HG02763 (cell line): Measurements from ENCODE around the gene NXPH4.
A peak's percentile ranks its signal among the peaks of the same experiment; 100 is the strongest.

ENCODE experiments used
- ATAC-seq: cut with Tn5 transposase; IDR thresholded peaks from one replicate; pipeline ENCODE4 v1.9.1; 2021; ENCODE audit warnings: mild to moderate bottlenecking, moderate library complexity; ENCODE audit not compliant: unreplicated experiment

Gene NXPH4

GRCh38 chr12:57202321-57202720 is 14.3 kb upstream of the NXPH4 start:
- ATAC-seq = no peak

- ATAC-seq = no peak
Measured at GRCh38 chr12:57203201-57203600, 13.4 kb upstream of the NXPH4 start.

DNA sequence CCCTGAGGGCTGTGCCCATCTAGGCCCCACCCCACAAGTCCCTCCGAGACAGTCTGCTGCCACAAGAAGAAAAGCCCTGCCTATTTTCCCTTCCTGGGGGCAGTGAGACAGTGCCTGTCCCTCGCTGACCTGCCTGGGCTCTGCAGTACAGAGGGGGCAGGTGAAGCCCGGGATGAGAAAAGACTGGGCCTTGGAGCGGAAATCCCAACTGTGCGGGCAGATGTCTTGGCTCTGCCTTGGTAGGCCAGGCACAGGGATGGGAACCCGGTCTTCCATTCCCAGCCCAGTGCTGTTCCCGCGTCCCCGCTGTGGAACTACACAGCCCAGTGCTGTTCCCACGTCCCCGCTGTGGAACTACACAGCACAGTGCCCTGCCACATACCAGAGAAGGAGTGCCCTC is 12.8 kb upstream of the NXPH4 start:
- ATAC-seq = no peak

GRCh38 chr12:57204454-57204853 is 12.1 kb upstream of the NXPH4 start:
- no peak for ATAC-seq

DNA sequence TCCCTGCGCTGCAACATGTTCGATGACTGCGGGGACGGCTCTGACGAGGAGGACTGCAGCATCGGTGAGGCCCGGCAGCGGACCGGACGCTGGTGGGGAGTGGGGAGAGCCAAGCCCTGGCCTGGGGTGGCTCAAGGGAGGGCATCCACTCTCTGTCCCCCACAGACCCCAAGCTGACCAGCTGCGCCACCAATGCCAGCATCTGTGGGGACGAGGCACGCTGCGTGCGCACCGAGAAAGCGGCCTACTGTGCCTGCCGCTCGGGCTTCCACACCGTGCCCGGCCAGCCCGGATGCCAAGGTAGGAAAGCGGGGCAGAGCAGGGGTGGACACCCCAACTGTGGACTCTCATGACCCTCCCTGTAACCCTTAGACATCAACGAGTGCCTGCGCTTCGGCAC is 11.4 kb upstream of the NXPH4 start:
- no peak for ATAC-seq

GRCh38 chr12:57205931-57206330 is 10.7 kb upstream of the NXPH4 start:
- no peak for ATAC-seq

DNA sequence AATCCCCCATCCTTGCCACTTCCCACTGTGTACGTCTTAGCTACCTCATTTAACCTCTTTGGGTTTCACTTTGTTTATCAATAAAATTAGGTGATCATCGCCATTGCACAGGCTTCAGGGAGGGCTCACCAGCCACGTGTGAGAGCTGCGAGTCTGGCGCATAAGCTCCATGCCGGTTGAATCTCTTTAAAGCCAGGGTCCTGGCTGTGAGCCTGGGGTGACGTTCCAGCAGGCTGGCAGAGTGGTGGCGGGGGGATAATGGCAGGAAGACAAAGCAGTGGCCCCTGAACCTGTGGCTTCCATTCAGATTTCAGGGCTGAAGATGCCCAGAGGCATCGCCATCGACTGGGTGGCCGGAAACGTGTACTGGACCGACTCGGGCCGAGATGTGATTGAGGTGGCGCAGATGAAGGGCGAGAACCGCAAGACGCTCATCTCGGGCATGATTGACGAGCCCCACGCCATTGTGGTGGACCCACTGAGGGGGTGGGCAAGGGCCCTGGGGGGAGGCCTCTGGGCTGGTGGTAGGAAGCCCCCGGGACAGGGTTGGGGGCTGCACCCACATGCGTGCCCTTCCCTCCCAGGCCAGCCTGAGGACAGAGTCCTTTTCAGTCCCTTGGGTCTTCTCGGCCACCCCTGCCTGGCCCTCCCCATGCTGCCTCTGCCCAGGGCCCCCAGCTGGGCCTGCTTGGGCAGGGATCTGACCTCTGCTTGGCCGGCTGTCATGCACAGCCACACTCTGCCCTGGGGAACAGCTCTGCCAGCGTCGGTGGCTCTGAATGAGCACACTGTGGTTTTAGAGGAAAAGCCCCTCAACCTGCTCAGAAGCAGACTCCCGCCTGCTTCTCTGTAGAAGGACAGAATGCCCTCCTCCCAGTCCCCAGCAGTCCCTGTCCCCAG is 8.6 kb upstream of the NXPH4 start:
- ATAC-seq = no peak

DNA sequence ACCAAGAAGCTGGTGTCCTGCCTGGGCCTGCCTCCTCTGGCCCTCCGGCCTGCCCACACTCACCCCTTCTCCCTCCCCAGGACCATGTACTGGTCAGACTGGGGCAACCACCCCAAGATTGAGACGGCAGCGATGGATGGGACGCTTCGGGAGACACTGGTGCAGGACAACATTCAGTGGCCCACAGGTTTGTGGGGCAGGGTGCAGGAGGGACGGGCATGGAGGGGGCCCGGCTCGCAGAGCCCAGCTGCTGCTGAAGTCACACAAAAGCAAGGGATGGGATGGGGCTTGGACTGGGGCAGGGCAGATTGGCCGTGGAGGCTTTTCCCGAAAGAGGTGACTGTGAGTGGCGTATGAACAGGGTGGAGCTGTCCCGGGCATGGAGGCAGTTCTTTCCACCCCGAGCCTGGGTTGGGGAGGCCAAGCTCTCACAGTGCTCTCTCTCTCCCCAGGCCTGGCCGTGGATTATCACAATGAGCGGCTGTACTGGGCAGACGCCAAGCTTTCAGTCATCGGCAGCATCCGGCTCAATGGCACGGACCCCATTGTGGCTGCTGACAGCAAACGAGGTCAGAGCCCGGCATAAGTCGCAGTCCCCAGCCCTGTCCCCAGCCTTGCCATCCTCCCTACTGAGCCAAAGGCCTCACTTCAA is 7.8 kb upstream of the NXPH4 start:
- no peak for ATAC-seq

- ATAC-seq = no peak
Measured at GRCh38 chr12:57209916-57210315, 6.7 kb upstream of the NXPH4 start.

GRCh38 chr12:57210461-57210860 is 6.1 kb upstream of the NXPH4 start:
- ATAC-seq = no peak

DNA sequence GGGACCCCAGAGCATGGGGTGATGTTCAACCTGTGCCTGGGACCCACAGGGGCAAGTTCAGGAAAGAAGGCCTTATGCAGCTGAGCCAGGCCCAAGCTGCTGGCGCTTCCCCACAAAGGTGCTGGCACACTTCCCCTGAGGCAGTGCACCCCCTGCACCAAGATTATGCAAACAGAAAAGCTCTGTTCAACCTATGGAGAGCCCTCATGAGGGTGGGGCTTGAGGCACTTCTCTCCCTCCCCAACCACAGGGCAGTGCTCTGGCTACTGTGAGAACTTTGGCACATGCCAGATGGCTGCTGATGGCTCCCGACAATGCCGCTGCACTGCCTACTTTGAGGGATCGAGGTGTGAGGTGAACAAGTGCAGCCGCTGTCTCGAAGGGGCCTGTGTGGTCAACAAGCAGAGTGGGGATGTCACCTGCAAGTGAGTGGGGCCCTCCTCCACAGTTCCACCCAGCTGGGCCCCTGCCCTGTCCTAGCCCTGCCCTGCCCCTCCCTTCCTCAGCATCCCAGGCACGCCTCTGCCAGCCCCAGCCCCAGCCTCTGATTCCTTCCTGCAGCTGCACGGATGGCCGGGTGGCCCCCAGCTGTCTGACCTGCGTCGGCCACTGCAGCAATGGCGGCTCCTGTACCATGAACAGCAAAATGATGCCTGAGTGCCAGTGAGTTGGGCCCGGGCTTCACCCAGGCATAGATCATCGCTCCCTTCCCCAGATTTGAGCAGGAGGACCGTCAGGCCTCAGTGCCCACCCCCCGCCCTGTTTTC is 5.5 kb upstream of the NXPH4 start:
- ATAC-seq = no peak

DNA sequence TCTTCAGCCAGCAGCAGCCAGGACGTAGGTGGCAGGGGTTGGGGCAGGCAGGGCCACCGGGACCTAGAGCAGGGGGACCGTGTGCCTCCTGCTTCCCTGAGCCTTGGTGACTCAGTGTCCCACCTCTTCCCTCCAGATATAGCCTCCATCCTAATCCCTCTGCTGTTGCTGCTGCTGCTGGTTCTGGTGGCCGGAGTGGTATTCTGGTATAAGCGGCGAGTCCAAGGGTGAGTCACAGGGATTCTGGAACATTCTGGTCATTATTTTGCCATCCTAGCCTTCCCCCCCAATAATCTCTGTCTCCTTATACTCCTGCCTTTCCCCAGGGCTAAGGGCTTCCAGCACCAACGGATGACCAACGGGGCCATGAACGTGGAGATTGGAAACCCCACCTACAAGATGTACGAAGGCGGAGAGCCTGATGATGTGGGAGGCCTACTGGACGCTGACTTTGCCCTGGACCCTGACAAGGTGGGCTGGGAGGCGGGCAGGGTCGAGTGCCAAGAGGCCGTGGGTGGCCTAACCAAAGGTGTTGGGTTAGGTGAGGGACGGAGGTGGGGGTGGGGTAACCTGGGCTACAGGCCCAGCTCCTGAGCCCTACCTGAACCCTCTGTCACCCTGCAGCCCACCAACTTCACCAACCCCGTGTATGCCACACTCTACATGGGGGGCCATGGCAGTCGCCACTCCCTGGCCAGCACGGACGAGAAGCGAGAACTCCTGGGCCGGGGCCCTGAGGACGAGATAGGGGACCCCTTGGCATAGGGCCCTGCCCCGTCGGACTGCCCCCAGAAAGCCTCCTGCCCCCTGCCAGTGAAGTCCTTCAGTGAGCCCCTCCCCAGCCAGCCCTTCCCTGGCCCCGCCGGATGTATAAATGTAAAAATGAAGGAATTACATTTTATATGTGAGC is 4.5 kb upstream of the NXPH4 start:
- no peak for ATAC-seq

- ATAC-seq = no peak
Measured at GRCh38 chr12:57212701-57213057, 3.9 kb upstream of the NXPH4 start.

DNA sequence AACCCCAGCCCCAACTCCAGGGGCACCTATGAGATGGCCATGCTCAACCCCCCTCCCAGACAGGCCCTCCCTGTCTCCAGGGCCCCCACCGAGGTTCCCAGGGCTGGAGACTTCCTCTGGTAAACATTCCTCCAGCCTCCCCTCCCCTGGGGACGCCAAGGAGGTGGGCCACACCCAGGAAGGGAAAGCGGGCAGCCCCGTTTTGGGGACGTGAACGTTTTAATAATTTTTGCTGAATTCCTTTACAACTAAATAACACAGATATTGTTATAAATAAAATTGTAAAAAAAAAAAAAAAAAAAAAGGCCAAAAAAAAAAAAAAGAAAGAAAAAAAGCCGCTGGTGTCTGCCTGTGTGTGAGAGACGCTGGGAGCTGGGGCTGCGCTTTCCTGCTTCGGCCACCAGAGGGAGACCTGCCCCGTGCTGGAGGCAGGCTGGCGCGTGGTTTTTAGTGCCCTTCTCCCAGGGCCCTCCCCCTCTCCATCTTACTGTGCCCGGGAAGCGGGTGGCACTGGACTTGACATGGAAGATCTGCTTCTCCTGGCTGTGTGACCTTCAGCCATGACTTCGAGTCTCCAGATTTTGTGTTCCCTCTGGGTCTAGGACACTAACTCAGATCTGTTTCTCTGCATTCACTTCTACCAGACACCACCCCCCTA is 3.4 kb upstream of the NXPH4 start:
- ATAC-seq = peak; percentile 33

GRCh38 chr12:57213763-57214397 is 2.7 kb upstream of the NXPH4 start:
- no peak for ATAC-seq

- no peak for ATAC-seq
Measured at GRCh38 chr12:57214398-57214781, 2.2 kb upstream of the NXPH4 start.

DNA sequence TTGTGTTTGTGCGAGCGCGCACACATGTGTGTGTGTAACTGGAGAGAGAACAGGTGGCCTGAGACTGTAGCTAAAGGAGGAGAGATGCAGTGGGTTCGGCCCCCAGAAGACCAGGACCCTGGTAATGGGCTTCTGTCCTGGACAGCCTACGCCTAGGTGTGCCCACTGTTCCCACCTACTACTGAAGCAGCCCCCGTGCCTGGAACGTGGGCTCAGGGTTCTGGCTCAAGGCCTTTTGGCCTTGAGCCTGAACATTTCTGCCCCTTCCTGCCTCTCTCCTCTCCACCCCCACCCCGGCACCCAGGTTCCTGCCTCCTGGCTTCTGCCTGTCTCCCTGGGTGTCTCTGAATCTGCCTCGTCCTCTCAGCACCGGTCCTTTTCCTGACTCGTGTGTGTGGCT is 1.5 kb upstream of the NXPH4 start:
- no peak for ATAC-seq

GRCh38 chr12:57215668-57216013 is 953 bp upstream of the NXPH4 start:
- ATAC-seq = peak; percentile 39

- ATAC-seq = no peak
Measured at GRCh38 chr12:57216921-57217879, 606 bp downstream of the NXPH4 start.
